Measurements from ENCODE around the gene MAP2K3. TPM values are rescaled to one million over a fixed set of nuclear protein-coding genes. Genes with fewer than 3 reads are reported as not detected.

The MAP2K3 gene
- total and polyA plus RNA-seq, 10 of the 15 experiments (the other 5 are each of a cell fraction or from before 2014, with no cell fraction given) = 0.71 to 39.4 (median 18.6) TPM

DNA sequence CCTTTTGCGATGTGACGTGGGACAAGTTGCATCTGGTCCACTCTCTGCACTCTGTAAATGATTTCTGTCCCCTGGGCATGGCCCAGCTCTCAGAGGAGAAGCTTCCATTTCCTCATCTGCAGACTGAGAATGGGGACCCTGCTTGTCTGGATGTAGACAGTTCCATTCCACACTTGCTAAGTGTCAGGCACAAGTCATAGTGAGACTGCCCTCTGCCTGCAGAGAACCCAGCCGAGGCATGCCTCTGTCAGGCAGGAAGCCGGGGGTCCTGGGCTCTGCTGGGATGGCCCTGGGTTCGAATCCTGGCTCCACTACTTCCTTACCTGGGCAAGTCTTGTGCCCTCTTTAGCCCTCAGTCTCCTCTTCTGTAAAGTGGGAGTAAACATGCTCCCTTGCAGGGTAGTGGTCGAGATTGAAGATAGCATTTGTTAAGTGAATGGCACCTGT, 4.1 kb downstream of the MAP2K3 start (continued):
- TF ChIP-seq ESRRA (IDR thresholded peaks at IDR 0.05; ENCODE audit: low read length) (no peak), TCF12 (IDR thresholded peaks at IDR 0.05; ENCODE audit: low read depth, low read length) (no peak), LARP7 (IDR thresholded peaks at IDR 0.05) (no peak), CREB1 (IDR thresholded peaks at IDR 0.05; ENCODE audit: low read depth) (no peak), KAT2A (conservative IDR thresholded peaks at IDR 0.05; ENCODE audit: control insufficient read depth, low read depth, low read length) (no peak), DPF2 (IDR thresholded peaks at IDR 0.05) (no peak), NFXL1 (IDR thresholded peaks at IDR 0.05; ENCODE audit: borderline replicate concordance) (no peak), NBN (IDR thresholded peaks at IDR 0.05) (0 out of 2 replicates have a peak, but pooled peaks have one; percentile 5), SREBF2 (IDR thresholded peaks at IDR 0.05; ENCODE audit: low read length) (no peak), NFYB (IDR thresholded peaks at IDR 0.05; ENCODE audit: insufficient read depth, low read depth, low read length) (no peak), ZNF207 (IDR thresholded peaks at IDR 0.05; ENCODE audit: borderline replicate concordance) (no peak), YBX1 (IDR thresholded peaks at IDR 0.05) (no peak), RELA (IDR thresholded peaks at IDR 0.05; ENCODE audit: borderline replicate concordance, partially characterized antibody) (no peak), SREBF1 (IDR thresholded peaks at IDR 0.05; ENCODE audit: low read length) (no peak), TAF1 (IDR thresholded peaks at IDR 0.05; ENCODE audit: borderline replicate concordance, low read depth, low read length) (no peak)
- TF ChIP-seq, protein P1, sequence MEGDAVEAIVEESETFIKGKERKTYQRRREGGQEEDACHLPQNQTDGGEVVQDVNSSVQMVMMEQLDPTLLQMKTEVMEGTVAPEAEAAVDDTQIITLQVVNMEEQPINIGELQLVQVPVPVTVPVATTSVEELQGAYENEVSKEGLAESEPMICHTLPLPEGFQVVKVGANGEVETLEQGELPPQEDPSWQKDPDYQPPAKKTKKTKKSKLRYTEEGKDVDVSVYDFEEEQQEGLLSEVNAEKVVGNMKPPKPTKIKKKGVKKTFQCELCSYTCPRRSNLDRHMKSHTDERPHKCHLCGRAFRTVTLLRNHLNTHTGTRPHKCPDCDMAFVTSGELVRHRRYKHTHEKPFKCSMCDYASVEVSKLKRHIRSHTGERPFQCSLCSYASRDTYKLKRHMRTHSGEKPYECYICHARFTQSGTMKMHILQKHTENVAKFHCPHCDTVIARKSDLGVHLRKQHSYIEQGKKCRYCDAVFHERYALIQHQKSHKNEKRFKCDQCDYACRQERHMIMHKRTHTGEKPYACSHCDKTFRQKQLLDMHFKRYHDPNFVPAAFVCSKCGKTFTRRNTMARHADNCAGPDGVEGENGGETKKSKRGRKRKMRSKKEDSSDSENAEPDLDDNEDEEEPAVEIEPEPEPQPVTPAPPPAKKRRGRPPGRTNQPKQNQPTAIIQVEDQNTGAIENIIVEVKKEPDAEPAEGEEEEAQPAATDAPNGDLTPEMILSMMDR (IDR thresholded peaks at IDR 0.05 in 2 of 3, conservative IDR thresholded peaks at IDR 0.05 in 1 of 3; ENCODE audit: control insufficient read depth in 2 of 3, extremely low read depth in 1 of 3, insufficient read depth in 1 of 3, low read depth in 3 of 3, low read length in 3 of 3) = peak; percentile 13 to 50 (median 16); a peak in 2 of 6 replicates
- TF ChIP-seq, protein P2, sequence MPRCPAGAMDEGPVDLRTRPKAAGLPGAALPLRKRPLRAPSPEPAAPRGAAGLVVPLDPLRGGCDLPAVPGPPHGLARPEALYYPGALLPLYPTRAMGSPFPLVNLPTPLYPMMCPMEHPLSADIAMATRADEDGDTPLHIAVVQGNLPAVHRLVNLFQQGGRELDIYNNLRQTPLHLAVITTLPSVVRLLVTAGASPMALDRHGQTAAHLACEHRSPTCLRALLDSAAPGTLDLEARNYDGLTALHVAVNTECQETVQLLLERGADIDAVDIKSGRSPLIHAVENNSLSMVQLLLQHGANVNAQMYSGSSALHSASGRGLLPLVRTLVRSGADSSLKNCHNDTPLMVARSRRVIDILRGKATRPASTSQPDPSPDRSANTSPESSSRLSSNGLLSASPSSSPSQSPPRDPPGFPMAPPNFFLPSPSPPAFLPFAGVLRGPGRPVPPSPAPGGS (IDR thresholded peaks at IDR 0.05; ENCODE audit: borderline replicate concordance, insufficient read depth, low read depth, low read length, poor library complexity, severe bottlenecking) = no peak
- TF ChIP-seq, protein P3, sequence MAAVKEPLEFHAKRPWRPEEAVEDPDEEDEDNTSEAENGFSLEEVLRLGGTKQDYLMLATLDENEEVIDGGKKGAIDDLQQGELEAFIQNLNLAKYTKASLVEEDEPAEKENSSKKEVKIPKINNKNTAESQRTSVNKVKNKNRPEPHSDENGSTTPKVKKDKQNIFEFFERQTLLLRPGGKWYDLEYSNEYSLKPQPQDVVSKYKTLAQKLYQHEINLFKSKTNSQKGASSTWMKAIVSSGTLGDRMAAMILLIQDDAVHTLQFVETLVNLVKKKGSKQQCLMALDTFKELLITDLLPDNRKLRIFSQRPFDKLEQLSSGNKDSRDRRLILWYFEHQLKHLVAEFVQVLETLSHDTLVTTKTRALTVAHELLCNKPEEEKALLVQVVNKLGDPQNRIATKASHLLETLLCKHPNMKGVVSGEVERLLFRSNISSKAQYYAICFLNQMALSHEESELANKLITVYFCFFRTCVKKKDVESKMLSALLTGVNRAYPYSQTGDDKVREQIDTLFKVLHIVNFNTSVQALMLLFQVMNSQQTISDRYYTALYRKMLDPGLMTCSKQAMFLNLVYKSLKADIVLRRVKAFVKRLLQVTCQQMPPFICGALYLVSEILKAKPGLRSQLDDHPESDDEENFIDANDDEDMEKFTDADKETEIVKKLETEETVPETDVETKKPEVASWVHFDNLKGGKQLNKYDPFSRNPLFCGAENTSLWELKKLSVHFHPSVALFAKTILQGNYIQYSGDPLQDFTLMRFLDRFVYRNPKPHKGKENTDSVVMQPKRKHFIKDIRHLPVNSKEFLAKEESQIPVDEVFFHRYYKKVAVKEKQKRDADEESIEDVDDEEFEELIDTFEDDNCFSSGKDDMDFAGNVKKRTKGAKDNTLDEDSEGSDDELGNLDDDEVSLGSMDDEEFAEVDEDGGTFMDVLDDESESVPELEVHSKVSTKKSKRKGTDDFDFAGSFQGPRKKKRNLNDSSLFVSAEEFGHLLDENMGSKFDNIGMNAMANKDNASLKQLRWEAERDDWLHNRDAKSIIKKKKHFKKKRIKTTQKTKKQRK (IDR thresholded peaks at IDR 0.05; ENCODE audit: low read depth, low read length) = no peak
- TF ChIP-seq, protein P4, sequence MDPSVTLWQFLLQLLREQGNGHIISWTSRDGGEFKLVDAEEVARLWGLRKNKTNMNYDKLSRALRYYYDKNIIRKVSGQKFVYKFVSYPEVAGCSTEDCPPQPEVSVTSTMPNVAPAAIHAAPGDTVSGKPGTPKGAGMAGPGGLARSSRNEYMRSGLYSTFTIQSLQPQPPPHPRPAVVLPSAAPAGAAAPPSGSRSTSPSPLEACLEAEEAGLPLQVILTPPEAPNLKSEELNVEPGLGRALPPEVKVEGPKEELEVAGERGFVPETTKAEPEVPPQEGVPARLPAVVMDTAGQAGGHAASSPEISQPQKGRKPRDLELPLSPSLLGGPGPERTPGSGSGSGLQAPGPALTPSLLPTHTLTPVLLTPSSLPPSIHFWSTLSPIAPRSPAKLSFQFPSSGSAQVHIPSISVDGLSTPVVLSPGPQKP (IDR thresholded peaks at IDR 0.05; ENCODE audit: low read depth, low read length) = no peak
- TF ChIP-seq, protein P5, sequence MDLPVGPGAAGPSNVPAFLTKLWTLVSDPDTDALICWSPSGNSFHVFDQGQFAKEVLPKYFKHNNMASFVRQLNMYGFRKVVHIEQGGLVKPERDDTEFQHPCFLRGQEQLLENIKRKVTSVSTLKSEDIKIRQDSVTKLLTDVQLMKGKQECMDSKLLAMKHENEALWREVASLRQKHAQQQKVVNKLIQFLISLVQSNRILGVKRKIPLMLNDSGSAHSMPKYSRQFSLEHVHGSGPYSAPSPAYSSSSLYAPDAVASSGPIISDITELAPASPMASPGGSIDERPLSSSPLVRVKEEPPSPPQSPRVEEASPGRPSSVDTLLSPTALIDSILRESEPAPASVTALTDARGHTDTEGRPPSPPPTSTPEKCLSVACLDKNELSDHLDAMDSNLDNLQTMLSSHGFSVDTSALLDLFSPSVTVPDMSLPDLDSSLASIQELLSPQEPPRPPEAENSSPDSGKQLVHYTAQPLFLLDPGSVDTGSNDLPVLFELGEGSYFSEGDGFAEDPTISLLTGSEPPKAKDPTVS (IDR thresholded peaks at IDR 0.05; ENCODE audit: low read depth, low read length) = no peak
- TF ChIP-seq, protein P6, sequence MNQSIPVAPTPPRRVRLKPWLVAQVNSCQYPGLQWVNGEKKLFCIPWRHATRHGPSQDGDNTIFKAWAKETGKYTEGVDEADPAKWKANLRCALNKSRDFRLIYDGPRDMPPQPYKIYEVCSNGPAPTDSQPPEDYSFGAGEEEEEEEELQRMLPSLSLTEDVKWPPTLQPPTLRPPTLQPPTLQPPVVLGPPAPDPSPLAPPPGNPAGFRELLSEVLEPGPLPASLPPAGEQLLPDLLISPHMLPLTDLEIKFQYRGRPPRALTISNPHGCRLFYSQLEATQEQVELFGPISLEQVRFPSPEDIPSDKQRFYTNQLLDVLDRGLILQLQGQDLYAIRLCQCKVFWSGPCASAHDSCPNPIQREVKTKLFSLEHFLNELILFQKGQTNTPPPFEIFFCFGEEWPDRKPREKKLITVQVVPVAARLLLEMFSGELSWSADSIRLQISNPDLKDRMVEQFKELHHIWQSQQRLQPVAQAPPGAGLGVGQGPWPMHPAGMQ (IDR thresholded peaks at IDR 0.05; ENCODE audit: borderline replicate concordance) = no peak
